Stimulated activated CD8-positive, alpha-beta memory T cell treated with anti-CD3 and anti-CD28 coated beads, Interleukin-2, amount 100 ng/mL, for 48 hours (primary cell): Measurements from ENCODE around the gene FGF23.
"Not testable (repeated sequence)": the region's sequence is repeated elsewhere in the genome, so short reads cannot be mapped to it uniquely, and the experiment has no call there.

ENCODE experiments used
- DNase-seq, 2 donors: peaks; one replicate each; pipeline ENCODE4 v3.0.0-alpha.2; 2020; ENCODE audit warnings: low read depth in 2 of 2

The FGF23 gene

GRCh38 chr12:4379405-4379804 lies at the start of gene FGF23:
TSS of gene FGF23 (minus strand) at chr12:4379712. CDS start at chr12:4379582, 130 bp downstream.
- no peak for DNase-seq

- no peak for DNase-seq
Observed at GRCh38 chr12:4424422-4424821, 44.9 kb upstream of the FGF23 start.

GRCh38 chr12:4423528-4424195 lies 44.1 kb upstream of the FGF23 start:
- DNase-seq, result no peak

DNA sequence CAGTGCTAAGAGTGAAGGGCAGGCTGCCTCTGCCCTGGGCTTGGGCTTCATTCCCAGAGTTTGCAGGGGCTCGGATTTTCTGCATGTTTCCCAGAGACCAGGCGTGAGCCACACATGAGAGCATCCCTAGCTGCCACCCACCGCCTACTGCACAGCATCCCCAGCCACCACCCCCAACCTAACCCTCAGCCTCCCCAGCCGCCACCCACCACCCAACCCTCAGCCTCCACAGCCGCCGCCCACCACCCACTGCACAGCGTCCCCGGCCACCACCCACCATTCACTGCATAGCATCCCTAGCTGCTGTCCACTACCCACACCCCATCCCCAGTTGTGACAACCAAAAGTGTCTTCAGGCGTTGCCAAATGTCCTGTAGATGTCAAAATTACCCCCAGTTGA lies 43.5 kb upstream of the FGF23 start:
- no peak for DNase-seq

DNA sequence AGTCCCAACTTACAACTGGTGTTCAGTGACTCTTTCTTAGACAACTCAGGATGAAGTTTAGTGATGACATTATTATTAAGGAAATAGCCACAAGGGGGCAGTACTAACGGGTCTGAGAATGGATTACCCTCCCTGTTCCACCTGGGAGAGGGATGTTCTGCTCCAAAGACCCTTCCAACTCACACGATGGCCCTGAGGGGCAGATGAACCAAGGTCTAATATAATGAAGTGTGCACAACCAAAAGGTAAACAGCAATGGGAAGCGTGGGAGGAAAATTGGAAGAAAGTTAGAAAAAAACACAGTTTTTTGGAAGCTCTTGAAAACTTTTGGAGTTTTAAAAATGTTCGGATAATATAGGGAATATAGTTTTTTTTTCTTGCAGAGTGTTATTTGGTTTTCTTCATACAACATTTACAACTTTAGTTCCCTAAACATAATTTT lies 42.1 kb upstream of the FGF23 start:
- no peak for DNase-seq

- DNase-seq, result no peak
Observed at GRCh38 chr12:4420138-4420670, 40.7 kb upstream of the FGF23 start.

- DNase-seq, result no peak
Observed at GRCh38 chr12:4418913-4419312, 39.4 kb upstream of the FGF23 start.

- DNase-seq, result no peak
Observed at GRCh38 chr12:4417936-4418335, 38.4 kb upstream of the FGF23 start.

GRCh38 chr12:4417455-4417854 lies 37.9 kb upstream of the FGF23 start:
- DNase-seq, result no peak

GRCh38 chr12:4416276-4416675 lies 36.8 kb upstream of the FGF23 start:
- no peak for DNase-seq

- no peak for DNase-seq
Observed at GRCh38 chr12:4412465-4412864, 33.0 kb upstream of the FGF23 start.

DNA sequence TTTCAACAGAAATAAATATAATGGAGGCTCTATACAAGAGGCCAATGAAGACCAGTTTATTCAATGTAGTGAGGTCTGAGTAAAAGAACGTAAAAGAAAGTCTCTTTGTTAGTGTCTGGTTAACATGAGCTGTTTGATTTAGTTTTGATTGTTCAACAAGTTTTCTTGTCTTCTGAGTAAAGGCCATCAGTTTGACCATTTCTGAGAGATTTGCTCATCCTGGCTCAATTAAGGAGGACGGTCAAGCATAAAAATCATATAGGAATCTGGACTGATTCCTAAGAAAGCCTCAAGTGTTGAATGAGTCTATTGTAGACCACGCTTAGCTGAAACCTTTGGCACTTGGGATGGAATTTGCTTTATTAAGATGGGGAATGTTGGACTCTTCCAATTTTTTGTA lies 32.5 kb upstream of the FGF23 start:
- no peak for DNase-seq

DNA sequence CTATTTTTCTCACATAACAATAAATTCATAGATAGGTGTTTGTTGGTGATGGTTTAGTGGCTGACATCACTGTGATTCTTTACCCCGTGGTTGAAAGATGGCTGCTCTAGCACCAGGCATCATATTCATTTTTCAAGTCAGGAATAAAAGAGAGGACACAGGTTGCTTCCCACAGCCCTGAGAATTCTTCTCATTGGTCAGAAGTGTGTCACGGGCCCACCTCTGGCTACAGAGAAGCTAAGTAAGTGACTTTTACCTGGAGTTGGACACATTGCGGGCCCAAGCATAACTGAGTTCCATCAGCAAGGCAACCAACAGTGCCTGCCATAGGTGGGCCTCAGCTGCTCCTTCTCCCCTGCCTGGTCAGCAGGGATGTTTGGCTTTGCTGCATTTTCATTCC lies 27.6 kb upstream of the FGF23 start:
- no peak for DNase-seq

GRCh38 chr12:4404877-4405637 lies 25.5 kb upstream of the FGF23 start:
- not testable (repeated sequence) for DNase-seq

DNA sequence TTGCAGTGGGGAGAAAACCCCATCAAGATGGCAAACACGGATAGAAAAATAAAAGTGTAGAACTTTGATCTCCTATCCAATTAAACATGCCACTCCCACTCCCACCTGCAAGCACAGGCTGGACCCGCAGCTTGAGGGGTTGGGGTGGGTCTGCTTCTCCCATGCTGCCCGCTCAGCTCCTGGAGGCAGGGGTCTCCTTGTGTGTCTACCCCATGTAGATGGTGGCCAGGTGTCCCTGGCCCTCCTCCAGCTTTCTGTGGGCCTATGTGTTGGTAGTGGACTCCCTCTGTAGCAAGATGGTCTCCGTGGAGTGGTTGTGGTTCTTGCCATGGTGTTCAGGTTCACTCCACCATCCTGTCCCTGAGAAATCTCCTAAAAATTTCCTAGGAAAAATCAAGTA lies 23.5 kb upstream of the FGF23 start:
- DNase-seq, result no peak

DNA sequence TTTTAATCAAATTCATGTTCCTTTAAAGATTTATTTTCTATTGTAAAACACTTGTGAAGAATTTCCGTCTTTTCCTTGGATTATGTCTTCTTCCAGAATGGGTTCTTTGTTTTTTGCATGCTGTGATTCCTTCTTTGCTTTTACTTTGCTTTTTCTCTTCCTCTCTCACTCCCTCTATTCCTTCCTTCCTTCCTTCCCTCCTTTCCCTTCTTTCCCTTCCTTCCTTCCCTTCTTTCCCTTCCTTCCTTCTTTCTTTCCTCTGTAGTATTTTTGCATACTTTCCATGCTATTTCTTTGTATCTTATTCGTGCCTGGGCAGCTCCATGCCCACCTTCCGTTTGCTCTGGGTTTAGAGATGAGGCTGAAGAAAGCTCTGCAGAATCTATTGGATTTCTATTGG lies 21.6 kb upstream of the FGF23 start:
- no peak for DNase-seq

GRCh38 chr12:4395818-4396217 lies 16.3 kb upstream of the FGF23 start:
- no peak for DNase-seq

GRCh38 chr12:4393211-4393610 lies 13.7 kb upstream of the FGF23 start:
- no peak for DNase-seq

- no peak for DNase-seq
Observed at GRCh38 chr12:4392223-4392742, 12.8 kb upstream of the FGF23 start.

- no peak for DNase-seq
Observed at GRCh38 chr12:4388662-4389061, 9.2 kb upstream of the FGF23 start.

- no peak for DNase-seq
Observed at GRCh38 chr12:4388032-4388431, 8.5 kb upstream of the FGF23 start.

DNA sequence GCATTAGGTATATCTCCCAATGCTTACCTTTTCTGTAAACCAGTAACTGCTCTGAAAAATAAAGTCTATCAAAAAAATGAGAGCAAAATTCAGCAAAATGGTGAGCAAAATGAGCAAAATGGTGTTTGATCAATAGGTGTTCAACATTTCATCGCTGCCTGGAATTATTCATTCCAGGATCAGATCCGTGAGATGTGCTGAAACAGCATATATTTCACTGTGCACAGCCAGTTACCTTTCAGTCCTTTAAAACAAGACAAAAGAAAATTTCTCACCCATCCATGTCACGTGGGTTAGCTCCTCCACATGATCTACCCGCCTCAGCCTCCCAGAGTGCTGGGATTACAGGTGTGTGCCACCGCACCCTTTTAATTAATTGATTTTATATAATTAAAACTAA lies 8.1 kb upstream of the FGF23 start:
- no peak for DNase-seq

GRCh38 chr12:4386801-4387200 lies 7.3 kb upstream of the FGF23 start:
- DNase-seq, result no peak
